Prostate gland (tissue), 2 donors: ENCODE results near the gene SRA1. TPM values are rescaled to one million over a fixed set of nuclear protein-coding genes. Genes with fewer than 3 reads are reported as not detected.
"Not testable (repeated sequence)": the region's sequence is repeated elsewhere in the genome, so short reads cannot be mapped to it uniquely, and the experiment has no call there.

ENCODE experiments used
- DNase-seq: peaks from one replicate; pipeline ENCODE4 v3.0.0-alpha.2; 2019; ENCODE audit warnings: low spot score
- H3K27ac ChIP-seq, 2 donors: fragments of 200-600 bp; sonication (generic); 2 replicates each; pipeline ENCODE4 v1.5.1; 2017 to 2019
- H3K27me3 ChIP-seq: fragments of 200-600 bp; sonication (generic); replicated peaks from 2 replicates; pipeline ENCODE4 v1.5.1; 2019; ENCODE audit not compliant: insufficient read depth
- H3K36me3 ChIP-seq, 2 donors: fragments of 200-600 bp; sonication (generic); 1 replicate in 1 of 2; 2 replicates in 1 of 2; pipeline versions ENCODE4 v1.5.1 to v1.8.1; 2017 to 2019
- H3K4me1 ChIP-seq: fragments of 200-600 bp; sonication (generic); replicated peaks from 2 replicates; pipeline ENCODE4 v1.5.1; 2019
- H3K4me3 ChIP-seq, 2 donors: fragments of 200-600 bp; sonication (generic); 2 replicates each; pipeline ENCODE4 v1.5.1; 2017 to 2019
- H3K9me3 ChIP-seq: fragments of 200-600 bp; sonication (generic); 2 replicates; pipeline ENCODE4 v1.5.1; 2017
- CTCF ChIP-seq, 4 experiments: fragments of 200-600 bp in 2 of 4; fragments of 450-650 bp in 2 of 4; sonication (generic) in 2 of 4; IDR thresholded peaks; 1 replicate in 3 of 4; 2 replicates in 1 of 4; pipeline ENCODE4 v1.5.1; 2016 to 2019; ENCODE audit warnings: antibody characterized with exemption in 4 of 4, mild to moderate bottlenecking in 2 of 4, moderate library complexity in 2 of 4
- POLR2A ChIP-seq: fragments of 450-650 bp; IDR thresholded peaks from one replicate; pipeline ENCODE4 v1.6.1; 2016; ENCODE audit warnings: antibody characterized with exemption, mild to moderate bottlenecking
- POLR2AphosphoS5 ChIP-seq: sonication (generic); formaldehyde crosslinking; IDR thresholded peaks from one replicate; pipeline ENCODE4 v1.6.1; 2017; ENCODE audit warnings: antibody characterized with exemption
- WGBS: methylation state at CpG from one replicate; pipeline ENCODE4 v1.1.5; 2018; 5-methylcytosine and 5-hydroxymethylcytosine counted together
- intact Hi-C: fragments of 100-400 bp; cut with DNase I; formaldehyde crosslinking; loops from one replicate; pipeline ENCODE4 v1.14.2; 2022
- total RNA-seq, 2 donors: library from RNA; depleted of rRNA; stranded (reverse); fragments of >200 nt; gene quantifications; one replicate each; pipeline ENCODE4 v1.1.0, GENCODE V29; 2016

The SRA1 gene
- total RNA-seq, 2 donors from 2014 or later, result 31.6 to 33.6 TPM

DNA sequence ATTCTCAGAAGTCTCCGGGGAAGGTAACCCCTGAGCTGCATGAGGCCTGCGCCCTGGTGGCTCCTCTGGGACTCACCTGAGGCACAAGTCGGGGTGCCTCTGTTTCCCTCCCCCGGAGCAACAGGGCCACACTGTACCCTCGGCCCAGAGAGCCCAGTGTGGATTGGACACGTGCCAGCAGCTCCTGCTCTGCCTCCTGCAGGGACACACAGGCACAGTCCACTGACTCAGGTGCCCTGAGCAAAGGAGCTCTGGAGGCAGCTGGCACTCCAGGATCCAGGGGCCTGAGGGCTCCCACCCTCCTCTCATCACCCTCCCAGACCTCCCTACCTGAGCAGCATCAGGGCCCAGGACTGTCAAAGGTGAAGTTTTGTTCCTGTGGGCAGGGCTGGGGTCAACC lies 36.9 kb upstream of the SRA1 start:
- no peak for DNase-seq
- Histone ChIP-seq H3K27ac (no peak overlapping the region), H3K9me3 (no peaks in the 10 kb centered on the region), H3K4me3 (no peak overlapping the region), H3K27me3 (no peaks in the 10 kb centered on the region), H3K36me3 (no peaks in the 10 kb centered on the region), H3K4me1 (no peaks in the 10 kb centered on the region)
- 69% methylated on average over 6 of the region's 6 CpGs for WGBS
- TF ChIP-seq CTCF (IDR thresholded peaks at IDR 0.05) (no peak), POLR2A (no peak), POLR2AphosphoS5 (no peak)
- intact Hi-C loops, result no loop called here

GRCh38 chr5:140593070-140593469 lies 35.8 kb upstream of the SRA1 start:
- H3K9me3 ChIP-seq, H3K4me3 ChIP-seq, H3K27me3 ChIP-seq, H3K36me3 ChIP-seq, intact Hi-C loops, H3K27ac ChIP-seq, H3K4me1 ChIP-seq: not testable (repeated sequence)
- DNase-seq, result peak; percentile 38
- WGBS, result 39% methylated on average over 12 of the region's 14 CpGs

DNA sequence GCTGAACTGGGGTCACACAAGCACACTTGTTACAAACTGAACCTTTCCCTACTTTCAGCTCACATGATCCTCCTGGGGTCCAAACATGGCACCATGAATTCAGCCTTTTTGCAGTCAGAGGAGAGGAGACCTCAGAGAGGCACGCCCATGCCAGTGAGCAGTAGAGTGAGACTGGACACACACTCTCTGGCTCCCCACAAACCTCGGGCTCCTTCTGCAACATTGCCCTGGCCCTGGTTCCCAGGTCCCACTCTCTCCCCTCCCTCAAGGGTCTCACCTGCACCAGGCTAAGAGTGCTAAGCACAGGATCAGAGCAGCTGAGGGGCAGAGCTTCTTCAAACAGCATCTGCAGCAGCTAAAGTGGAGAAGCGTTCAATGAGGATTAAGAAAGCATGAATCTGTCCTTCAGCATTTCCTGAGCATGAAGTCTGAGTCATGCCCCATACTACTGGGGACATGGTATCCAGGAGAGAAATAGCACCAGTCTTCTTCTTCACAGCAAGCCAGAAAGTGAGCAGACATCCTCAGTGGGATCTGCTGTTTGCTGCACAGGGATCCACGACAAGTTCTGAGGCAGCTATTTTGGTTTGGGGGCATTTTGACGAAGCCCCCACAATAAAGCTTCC lies 34.6 kb upstream of the SRA1 start:
- H3K9me3 ChIP-seq, result no peaks in the 10 kb centered on the region
- no peak for DNase-seq
- H3K4me3 ChIP-seq, result no peak overlapping the region
- intact Hi-C loops, result no loop called here
- H3K27ac ChIP-seq, result no peak overlapping the region
- H3K36me3 ChIP-seq, result no peaks in the 10 kb centered on the region
- H3K27me3 ChIP-seq, result no peaks in the 10 kb centered on the region
- 77% methylated on average over 5 of the region's 5 CpGs for WGBS
- H3K4me1 ChIP-seq, result no peaks in the 10 kb centered on the region
- TF ChIP-seq POLR2A (no peak), POLR2AphosphoS5 (no peak), CTCF (IDR thresholded peaks at IDR 0.05) (no peak)

GRCh38 chr5:140590861-140591260 lies 33.6 kb upstream of the SRA1 start:
- no peak for DNase-seq
- no peaks in the 10 kb centered on the region for H3K36me3 ChIP-seq
- no peak overlapping the region for H3K27ac ChIP-seq
- H3K4me3 ChIP-seq, result no peak overlapping the region
- no peaks in the 10 kb centered on the region for H3K9me3 ChIP-seq
- H3K4me1 ChIP-seq, result no peaks in the 10 kb centered on the region
- H3K27me3 ChIP-seq, result no peaks in the 10 kb centered on the region
- intact Hi-C loops, result no loop called here
- 76% methylated on average over 7 of the region's 7 CpGs for WGBS
- TF ChIP-seq POLR2AphosphoS5 (no peak), CTCF (IDR thresholded peaks at IDR 0.05) (no peak), POLR2A (no peak)

DNA sequence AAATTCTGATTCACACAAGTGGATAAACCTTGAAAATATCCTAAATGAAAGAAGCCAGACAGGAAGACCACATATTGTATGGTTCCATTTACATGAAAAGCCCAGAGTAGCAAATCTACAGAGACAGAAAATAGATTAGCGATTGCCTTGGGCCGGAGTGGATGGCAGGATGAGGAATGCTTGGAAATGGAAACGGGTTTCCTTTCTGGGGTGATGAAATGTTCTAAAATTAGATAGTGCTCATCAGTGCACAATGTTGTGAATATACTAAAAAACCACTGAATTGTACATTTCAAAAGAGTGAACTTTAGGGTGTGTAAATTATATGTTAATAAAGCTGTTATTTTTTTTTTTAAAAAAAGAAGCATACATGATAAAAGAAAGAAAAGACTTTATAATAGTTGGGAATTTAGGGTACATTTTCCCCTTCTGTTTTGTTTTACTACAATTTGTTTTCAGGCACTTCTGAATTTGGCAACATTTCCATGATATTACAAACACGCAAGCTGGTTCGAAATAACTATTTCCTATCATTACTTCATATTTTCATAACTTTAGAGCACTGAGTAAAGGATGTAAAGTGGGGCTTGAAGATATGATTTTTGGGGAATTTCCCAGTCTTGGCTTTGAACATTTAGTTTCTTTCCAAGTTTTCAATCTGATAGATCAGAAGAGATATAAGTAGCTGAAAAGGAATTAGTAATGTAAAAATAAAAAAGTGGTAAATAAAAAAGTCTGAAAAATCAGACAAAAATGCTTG lies 31.2 kb upstream of the SRA1 start:
- DNase-seq, result no peak
- TF ChIP-seq POLR2AphosphoS5 (no peak), POLR2A (no peak)
- Histone ChIP-seq H3K9me3 (no peaks in the 10 kb centered on the region), H3K27ac (no peak overlapping the region), H3K36me3 (no peaks in the 10 kb centered on the region), H3K4me1 (no peaks in the 10 kb centered on the region), H3K27me3 (no peaks in the 10 kb centered on the region), H3K4me3 (no peak overlapping the region)
- 69% methylated on average over 5 of the region's 5 CpGs for WGBS
- intact Hi-C loops, result no loop called here

- DNase-seq, result no peak
- 100% methylated on average over 1 of the region's 1 CpG for WGBS
- Histone ChIP-seq H3K4me3 (no peak overlapping the region), H3K27me3 (no peaks in the 10 kb centered on the region), H3K27ac (no peak overlapping the region), H3K9me3 (no peaks in the 10 kb centered on the region), H3K4me1 (no peaks in the 10 kb centered on the region), H3K36me3 (no peaks in the 10 kb centered on the region)
- no peak for TF ChIP-seq POLR2A
- no peak for TF ChIP-seq POLR2AphosphoS5
- TF ChIP-seq CTCF (IDR thresholded peaks at IDR 0.05), result no peak
- intact Hi-C loops, result no loop called here
Observed at GRCh38 chr5:140587495-140587894, 30.2 kb upstream of the SRA1 start.

- WGBS, result 89% methylated on average over 6 of the region's 6 CpGs
- H3K4me1 ChIP-seq, DNase-seq, intact Hi-C loops, H3K27me3 ChIP-seq, H3K4me3 ChIP-seq, H3K27ac ChIP-seq, H3K9me3 ChIP-seq, H3K36me3 ChIP-seq: not testable (repeated sequence)
Observed at GRCh38 chr5:140579188-140579747, 22.0 kb upstream of the SRA1 start.
